GM10266 (cell line): ENCODE data around the gene PPP1R3D.

Experiments used
- DNase-seq: peaks from one replicate; pipeline ENCODE4 v3.0.0; 2012; ENCODE audit errors: extremely low spot score
- CTCF ChIP-seq: IDR thresholded peaks from 2 replicates; pipeline ENCODE4 v1.5.1; 2012; ENCODE audit warnings: mild to moderate bottlenecking, low read depth; ENCODE audit not compliant: control insufficient read depth, insufficient read depth; ENCODE audit errors: missing control alignments

The PPP1R3D gene

GRCh38 chr20:59942245-59942644 lies 2.1 kb upstream of the PPP1R3D start:
- TF ChIP-seq CTCF = no peak

GRCh38 chr20:59940956-59941294 lies 820 bp upstream of the PPP1R3D start:
- no peak for DNase-seq
- no peak for TF ChIP-seq CTCF

More at GRCh38 chr20:59942245-59942644, 2.1 kb upstream of the PPP1R3D start:
- no peak for DNase-seq

GRCh38 chr20:59939879-59940128 lies 301 bp downstream of the PPP1R3D start:
- DNase-seq = no peak
- TF ChIP-seq CTCF = no peak

- DNase-seq = no peak
- TF ChIP-seq CTCF = no peak
Measured at GRCh38 chr20:59939052-59939878, 840 bp downstream of the PPP1R3D start.

- TF ChIP-seq CTCF = no peak
- peak; percentile 23 for DNase-seq
Measured at GRCh38 chr20:59938696-59939051, 1.4 kb downstream of the PPP1R3D start.

- DNase-seq = no peak
Measured at GRCh38 chr20:59938221-59938620, 1.9 kb downstream of the PPP1R3D start.

More at GRCh38 chr20:59938221-59938620, 1.9 kb downstream of the PPP1R3D start:
- TF ChIP-seq CTCF = no peak
